Measurements from ENCODE around the gene FMN2. TPM values are rescaled to one million over a fixed set of nuclear protein-coding genes. Genes with fewer than 3 reads are reported as not detected.

Gene FMN2
- total RNA-seq, 3 donors from 2014 or later (not counting 1 experiment from before 2014, with no cell fraction given), result not detected

GRCh38 chr1:240188139-240188538 is 96.5 kb downstream of the FMN2 start:
- Histone ChIP-seq H3K27ac (ENCODE audit: low read length) (no peak overlapping the region), H3K27me3 (ENCODE audit: control insufficient read depth, insufficient read depth, low read length) (no peaks in the 10 kb centered on the region), H3K9me3 (ENCODE audit: control insufficient read depth, insufficient read depth, low read length) (no peaks in the 10 kb centered on the region), H3K4me1 (ENCODE audit: control insufficient read depth, insufficient read depth, low read length) (no peaks in the 10 kb centered on the region), H3K36me3 (ENCODE audit: control insufficient read depth, insufficient read depth, low read length) (no peaks in the 10 kb centered on the region), H3K4me3 (ENCODE audit: low read length) (no peak overlapping the region)
- Mint-ChIP-seq H3K4me3 (no peak overlapping the region), H3K4me1 (peaks cover 5% of the 10 kb centered on the region in 2 donors), H3K9me3 (no peaks in the 10 kb centered on the region), H3K27ac (no peak overlapping the region), H3K36me3 (no peaks in the 10 kb centered on the region), H3K27me3 (ENCODE audit: low read depth in 2 of 2) (peaks cover 13 to 43% of the 10 kb centered on the region in 2 donors)
- WGBS (ENCODE audit: insufficient coverage), result 80% methylated on average over 4 of the region's 4 CpGs
- intact Hi-C loops (cut with micrococcal nuclease), result loop anchor here (10.0 kb wide), 1 partner anchor 163 kb away; no protein-coding TSS in a partner anchor
- no peak for TF ChIP-seq CTCF (IDR thresholded peaks at IDR 0.05)
- DNase-seq, result no peak
- no peak for ATAC-seq

- no peak overlapping the region for H3K4me3 Mint-ChIP-seq
- peaks cover 5% of the 10 kb centered on the region in 2 donors for H3K4me1 Mint-ChIP-seq
- H3K27ac Mint-ChIP-seq, result no peak overlapping the region
- intact Hi-C loops (cut with micrococcal nuclease), result loop anchor here (10.0 kb wide), 1 partner anchor 165 kb away; no protein-coding TSS in a partner anchor
- H3K9me3 Mint-ChIP-seq, result no peaks in the 10 kb centered on the region
- DNase-seq, result peak in 1 of 2 donors; percentile 33
- peak; percentile 82 for TF ChIP-seq CTCF (IDR thresholded peaks at IDR 0.05)
- H3K27me3 Mint-ChIP-seq (ENCODE audit: low read depth in 2 of 2), result peaks cover 13 to 43% of the 10 kb centered on the region in 2 donors
- Histone ChIP-seq H3K27me3 (ENCODE audit: control insufficient read depth, insufficient read depth, low read length) (no peaks in the 10 kb centered on the region), H3K27ac (ENCODE audit: low read length) (no peak overlapping the region), H3K9me3 (ENCODE audit: control insufficient read depth, insufficient read depth, low read length) (no peaks in the 10 kb centered on the region), H3K4me3 (ENCODE audit: low read length) (no peak overlapping the region), H3K36me3 (ENCODE audit: control insufficient read depth, insufficient read depth, low read length) (no peaks in the 10 kb centered on the region), H3K4me1 (ENCODE audit: control insufficient read depth, insufficient read depth, low read length) (no peaks in the 10 kb centered on the region)
- ATAC-seq, result peak in 1 of 3 donors; percentile 51
- no peaks in the 10 kb centered on the region for H3K36me3 Mint-ChIP-seq
- WGBS (ENCODE audit: insufficient coverage), result 37% methylated on average over 4 of the region's 6 CpGs
Measured at GRCh38 chr1:240189386-240189989, 97.8 kb downstream of the FMN2 start.

GRCh38 chr1:240190881-240191401 is 99.3 kb downstream of the FMN2 start:
- H3K27ac ChIP-seq (ENCODE audit: low read length), result no peak overlapping the region
- H3K4me3 ChIP-seq (ENCODE audit: low read length), result no peak overlapping the region
- Mint-ChIP-seq H3K36me3 (no peaks in the 10 kb centered on the region), H3K27ac (no peak overlapping the region), H3K9me3 (no peaks in the 10 kb centered on the region), H3K27me3 (ENCODE audit: low read depth in 2 of 2) (peaks cover 7 to 32% of the 10 kb centered on the region in 2 donors), H3K4me3 (no peak overlapping the region), H3K4me1 (peaks cover 5% of the 10 kb centered on the region in 2 donors)
- TF ChIP-seq CTCF (IDR thresholded peaks at IDR 0.05), result no peak
- H3K27me3 ChIP-seq (ENCODE audit: control insufficient read depth, insufficient read depth, low read length), result no peaks in the 10 kb centered on the region
- DNase-seq (no peak), ATAC-seq (no peak)
- no peaks in the 10 kb centered on the region for H3K36me3 ChIP-seq (ENCODE audit: control insufficient read depth, insufficient read depth, low read length)
- 19% methylated on average over 4 of the region's 6 CpGs for WGBS (ENCODE audit: insufficient coverage)
- H3K9me3 ChIP-seq (ENCODE audit: control insufficient read depth, insufficient read depth, low read length), result no peaks in the 10 kb centered on the region
- intact Hi-C loops (cut with micrococcal nuclease), result no loop called here
- H3K4me1 ChIP-seq (ENCODE audit: control insufficient read depth, insufficient read depth, low read length), result no peaks in the 10 kb centered on the region
